Left hindlimb (tissue), 1 donor: ENCODE data around the gene ZNF709.
A peak's percentile ranks its signal among the peaks of the same experiment; 100 is the strongest.
"Not testable (repeated sequence)": the region's sequence is repeated elsewhere in the genome, so short reads cannot be mapped to it uniquely, and the experiment has no call there.

Experiments
- DNase-seq: peaks from one replicate; pipeline ENCODE4 v3.0.0-alpha.2; 2018

ZNF709 gene

DNA sequence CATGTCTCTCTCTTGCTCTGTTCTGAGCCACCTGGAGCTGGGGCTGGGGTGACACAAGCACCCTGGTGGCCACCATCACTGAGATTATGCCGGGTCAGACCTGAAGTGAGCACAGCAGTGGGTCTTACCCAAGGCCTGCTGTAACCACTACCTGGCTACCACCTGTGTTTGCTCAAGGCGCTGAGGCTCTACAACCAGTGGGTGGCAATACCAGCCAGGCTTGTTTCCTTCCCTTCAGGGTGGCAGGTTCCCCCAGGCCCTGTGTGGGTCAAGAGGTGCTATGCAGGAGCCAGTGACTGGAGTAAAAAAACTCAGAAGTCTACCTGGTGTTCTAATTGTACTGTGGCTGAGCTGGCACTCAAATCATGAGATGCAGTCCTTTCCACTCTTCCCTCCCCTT is 35.8 kb downstream of the ZNF709 start:
- no peak for DNase-seq

DNA sequence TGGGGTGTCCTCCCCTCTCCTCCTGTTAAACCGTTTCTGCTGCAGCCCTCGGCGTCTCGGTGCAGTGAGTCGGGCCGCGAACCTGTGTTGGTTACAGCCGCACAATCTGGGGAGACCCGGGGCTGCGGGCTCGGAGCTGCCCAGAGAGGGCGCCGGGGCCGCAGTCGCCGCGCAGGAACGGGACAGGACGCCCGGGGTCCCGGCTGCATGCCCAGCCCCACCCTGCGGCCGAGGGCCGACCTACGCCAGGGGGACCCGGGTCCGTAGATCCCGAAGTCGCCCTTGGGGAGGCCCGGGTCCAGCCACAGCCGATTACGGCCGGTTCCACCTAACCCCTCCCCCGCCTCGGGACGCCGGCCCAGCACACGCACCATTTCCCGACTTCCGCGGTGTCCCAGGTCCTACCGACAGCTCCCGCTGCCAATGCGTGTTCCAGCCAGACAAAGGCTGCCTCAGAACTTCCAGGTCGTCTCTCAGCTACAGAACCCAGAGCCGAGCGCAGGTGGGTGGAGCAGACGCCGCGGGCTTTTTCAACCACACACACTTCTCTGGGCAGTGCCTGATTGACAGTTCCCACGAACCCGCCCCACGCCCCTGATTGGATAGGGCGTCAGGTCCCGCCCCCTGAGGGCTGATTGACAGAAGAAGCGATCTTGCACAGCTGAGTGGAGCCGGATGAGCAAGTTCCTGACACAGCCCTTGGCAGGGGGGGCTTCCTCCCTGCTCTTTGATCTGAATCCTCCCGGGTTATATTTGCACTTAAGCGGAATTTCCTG is 43.9 kb downstream of the ZNF709 start, which contains the start of gene ZNF443:
TSS of gene ZNF443 (minus strand) at position 481 of the 776 bp plus-strand sequence. CDS start at position 374, 107 bp downstream.
- DNase-seq, result peak; percentile 99

DNA sequence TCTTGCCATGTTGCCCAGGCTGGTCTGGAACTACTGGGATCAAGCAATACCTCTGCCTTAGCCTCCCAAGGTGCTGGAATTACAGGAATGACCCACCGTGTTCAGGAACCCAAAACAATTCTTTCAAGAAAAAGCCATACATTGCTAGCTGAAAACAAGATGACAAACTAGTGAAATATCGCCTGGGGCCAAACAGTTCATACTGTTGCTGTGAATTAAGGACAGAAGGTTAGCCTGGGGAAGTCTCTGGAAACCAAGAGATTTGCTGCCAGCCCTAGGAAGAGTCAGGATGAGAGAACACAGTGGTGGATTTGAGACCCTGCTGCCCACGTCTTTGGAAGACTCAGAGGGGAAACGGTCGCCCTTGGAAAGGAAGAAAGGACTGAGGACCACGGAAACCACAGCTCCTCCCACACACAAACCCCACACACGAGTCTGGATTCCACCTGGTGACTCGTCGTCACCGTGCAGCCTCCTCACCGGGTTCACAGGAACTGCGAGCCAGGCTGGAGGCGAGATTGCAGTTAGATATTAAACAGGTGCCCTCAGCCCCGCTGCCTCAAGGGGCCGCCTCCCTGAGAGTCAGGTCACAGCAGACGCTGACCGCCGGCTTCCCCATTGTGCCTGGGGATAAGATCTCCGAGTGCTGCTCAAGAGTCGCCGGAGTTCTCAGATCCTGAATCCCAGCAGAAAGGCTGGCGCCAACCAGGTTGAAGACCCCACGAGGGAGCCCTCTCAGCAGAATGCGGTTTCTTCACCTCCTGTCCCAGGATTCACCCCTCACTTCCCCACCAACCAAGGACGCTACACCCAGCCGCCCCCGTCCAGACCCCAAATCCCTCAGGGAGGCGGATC is 44.7 kb downstream of the ZNF709 start:
- not testable (repeated sequence) for DNase-seq

DNA sequence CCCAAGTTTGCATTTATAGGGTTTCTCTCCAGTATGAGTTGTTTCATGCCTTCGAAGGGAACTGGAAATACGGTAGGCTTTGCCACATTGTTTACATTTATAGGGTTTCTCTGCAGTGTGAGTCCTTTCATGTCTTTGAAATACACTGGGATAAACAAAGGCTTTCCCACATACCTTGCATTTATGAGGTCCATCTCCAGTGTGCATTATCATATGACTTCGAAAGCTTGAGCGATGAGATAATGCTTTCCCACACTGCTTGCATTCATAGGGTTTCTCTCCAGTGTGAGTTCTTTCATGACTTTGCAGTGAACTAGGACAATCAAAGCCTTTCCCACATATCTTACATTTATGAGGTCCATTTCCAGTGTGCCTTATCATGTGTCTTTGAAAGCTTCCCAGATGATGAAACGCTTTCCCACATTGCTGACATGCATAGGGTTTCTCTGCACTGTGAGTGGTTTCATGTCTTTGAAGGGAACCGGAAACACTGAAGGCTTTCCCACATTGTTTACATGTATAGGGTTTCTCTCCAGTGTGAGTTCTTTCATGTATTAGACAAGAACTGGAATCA is 53.8 kb downstream of the ZNF709 start:
- not testable (repeated sequence) for DNase-seq

- no peak for DNase-seq
Observed at GRCh38 chr19:12425888-12426274, 58.7 kb downstream of the ZNF709 start.

DNA sequence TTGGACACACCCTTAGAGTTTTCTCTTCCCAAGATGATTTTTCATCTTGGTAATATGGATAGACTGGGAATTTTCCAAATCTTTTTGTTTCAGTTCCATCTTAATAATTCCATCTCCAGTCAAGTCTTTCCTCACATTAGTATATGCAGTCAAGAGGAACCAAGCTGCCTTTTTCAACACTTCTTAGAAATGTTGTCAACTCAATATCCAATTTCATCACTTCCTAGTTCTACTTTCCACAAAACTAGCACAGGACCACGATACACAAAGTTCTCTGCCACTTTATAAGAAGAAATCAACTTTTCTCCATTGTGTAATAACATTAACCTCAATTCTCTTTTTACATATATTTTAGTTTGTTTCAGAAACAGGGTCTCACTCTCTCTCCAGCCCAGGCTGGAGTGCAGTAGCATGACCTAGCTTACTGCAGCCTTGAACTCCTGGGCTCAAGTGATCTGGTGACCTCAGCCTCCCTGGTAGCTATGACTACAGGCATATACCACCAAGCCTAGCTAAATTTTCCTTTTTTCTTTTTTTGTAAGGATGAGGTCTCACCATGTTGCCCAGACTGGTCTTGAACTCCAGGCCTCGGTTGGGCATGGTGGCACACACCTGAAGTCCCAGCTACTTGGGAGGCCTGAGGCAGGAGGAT is 59.3 kb downstream of the ZNF709 start:
- DNase-seq, result no peak

GRCh38 chr19:12417273-12417672 is 67.3 kb downstream of the ZNF709 start:
- DNase-seq, result not testable (repeated sequence)

DNA sequence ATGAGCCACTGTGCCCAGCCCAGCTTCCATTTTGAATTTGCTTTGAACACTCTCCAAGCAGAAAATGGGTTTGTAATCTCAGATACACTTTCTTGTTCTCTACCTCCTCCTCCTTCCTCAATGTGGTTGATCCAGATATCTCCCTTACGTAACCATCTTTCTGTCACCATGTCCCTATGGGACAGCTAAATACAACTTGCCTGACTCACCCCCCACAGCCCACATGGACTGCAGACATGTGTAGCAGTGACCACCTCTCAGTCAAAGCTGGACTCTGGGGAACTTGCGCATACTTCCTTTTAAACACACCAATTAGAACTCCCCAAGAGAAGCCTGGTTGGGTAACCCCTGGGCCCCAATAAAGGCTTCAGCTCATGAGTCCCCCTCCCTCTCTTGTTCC is 72.7 kb downstream of the ZNF709 start:
- no peak for DNase-seq
